Measurements from ENCODE around the gene ANP32E. TPM values are rescaled to one million over a fixed set of nuclear protein-coding genes. Genes with fewer than 3 reads are reported as not detected.

The ANP32E gene
- total RNA-seq, 4 donors from 2014 or later = 15.1 to 44.9 (median 24.9) TPM

GRCh38 chr1:150171801-150172200 is 64.1 kb downstream of the ANP32E start:
- no peak for TF ChIP-seq POLR2A (IDR thresholded peaks at IDR 0.05)
- TF ChIP-seq, protein P1, sequence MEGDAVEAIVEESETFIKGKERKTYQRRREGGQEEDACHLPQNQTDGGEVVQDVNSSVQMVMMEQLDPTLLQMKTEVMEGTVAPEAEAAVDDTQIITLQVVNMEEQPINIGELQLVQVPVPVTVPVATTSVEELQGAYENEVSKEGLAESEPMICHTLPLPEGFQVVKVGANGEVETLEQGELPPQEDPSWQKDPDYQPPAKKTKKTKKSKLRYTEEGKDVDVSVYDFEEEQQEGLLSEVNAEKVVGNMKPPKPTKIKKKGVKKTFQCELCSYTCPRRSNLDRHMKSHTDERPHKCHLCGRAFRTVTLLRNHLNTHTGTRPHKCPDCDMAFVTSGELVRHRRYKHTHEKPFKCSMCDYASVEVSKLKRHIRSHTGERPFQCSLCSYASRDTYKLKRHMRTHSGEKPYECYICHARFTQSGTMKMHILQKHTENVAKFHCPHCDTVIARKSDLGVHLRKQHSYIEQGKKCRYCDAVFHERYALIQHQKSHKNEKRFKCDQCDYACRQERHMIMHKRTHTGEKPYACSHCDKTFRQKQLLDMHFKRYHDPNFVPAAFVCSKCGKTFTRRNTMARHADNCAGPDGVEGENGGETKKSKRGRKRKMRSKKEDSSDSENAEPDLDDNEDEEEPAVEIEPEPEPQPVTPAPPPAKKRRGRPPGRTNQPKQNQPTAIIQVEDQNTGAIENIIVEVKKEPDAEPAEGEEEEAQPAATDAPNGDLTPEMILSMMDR (IDR thresholded peaks at IDR 0.05 in 4 of 5, conservative IDR thresholded peaks at IDR 0.05 in 1 of 5) = no peak
- Histone ChIP-seq H3K36me3 (no peaks in the 10 kb centered on the region), H3K27me3 (no peaks in the 10 kb centered on the region), H3K9me3 (no peaks in the 10 kb centered on the region), H3K4me1 (no peaks in the 10 kb centered on the region), H3K27ac (no peak overlapping the region), H3K4me3 (no peak overlapping the region)
- ATAC-seq (no peak), DNase-seq (no peak)
- in situ Hi-C loops (cut with MboI; ENCODE audit: low sequenced_read_pairs in 4 of 4) (loop anchor here in 2 of 4 donors (5.0 to 10.0 kb wide), 2 partner anchors 97 to 210 kb away; no protein-coding TSS in a partner anchor), intact Hi-C loops (cut with DNase I; ENCODE audit: low total_unique reads) (no loop called here)

DNA sequence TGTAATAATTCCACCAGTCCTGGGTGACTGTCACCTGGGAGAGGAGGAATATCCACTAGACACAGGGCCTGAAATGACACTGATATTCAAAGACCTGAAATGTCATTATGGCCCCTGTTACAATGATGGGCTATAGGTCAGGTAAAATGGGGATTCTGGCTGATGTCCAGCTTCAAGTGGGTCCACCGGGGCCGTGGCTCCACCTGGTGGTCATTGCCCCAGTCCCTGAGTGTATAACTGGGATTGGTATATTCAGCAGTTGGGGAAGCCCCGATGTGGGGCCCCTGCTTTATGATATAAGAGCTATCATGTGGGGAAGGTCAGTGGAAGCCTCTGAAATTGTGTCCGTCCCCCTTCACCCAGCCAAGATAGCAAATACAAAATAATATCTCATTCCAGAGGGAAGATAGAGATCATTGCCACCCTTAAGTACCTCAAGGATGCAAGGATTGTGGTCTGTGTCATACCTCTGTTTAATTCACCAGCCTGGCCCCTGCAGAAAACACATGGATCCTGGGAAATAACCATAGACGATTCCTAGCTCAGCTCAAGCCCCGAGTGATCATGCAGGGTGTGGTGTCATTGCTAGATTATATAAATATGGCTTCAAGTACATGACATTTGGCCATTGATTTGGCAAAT is 66.8 kb downstream of the ANP32E start:
- no peak overlapping the region for H3K4me3 ChIP-seq
- H3K27ac ChIP-seq = no peak overlapping the region
- H3K4me1 ChIP-seq = peaks cover 0 to under 1% of the 10 kb centered on the region in 2 donors
- no peaks in the 10 kb centered on the region for H3K27me3 ChIP-seq
- intact Hi-C loops (cut with DNase I; ENCODE audit: low total_unique reads) (loop anchor here (1.0 to 5.0 kb wide), 3 partner anchors 77 to 206 kb away; no protein-coding TSS in a partner anchor), in situ Hi-C loops (cut with MboI; ENCODE audit: low sequenced_read_pairs in 4 of 4) (loop anchor here in 3 of 4 donors (5.0 kb wide), 2 partner anchors 92 to 97 kb away; no protein-coding TSS in a partner anchor)
- TF ChIP-seq POLR2A (IDR thresholded peaks at IDR 0.05) = no peak
- TF ChIP-seq, protein P1 (IDR thresholded peaks at IDR 0.05 in 4 of 5, conservative IDR thresholded peaks at IDR 0.05 in 1 of 5) = peak; percentile 73 to 86 (median 84)
- ATAC-seq (peak; percentile 60 to 62), DNase-seq (peak; percentile 36 to 61)
- no peaks in the 10 kb centered on the region for H3K36me3 ChIP-seq
- H3K9me3 ChIP-seq = no peaks in the 10 kb centered on the region

Other genes starting within 250 kb of the ANP32E start
- gene OTUD7B, start 225.4 kb downstream of the ANP32E start, total RNA-seq = 10 to 100 TPM; 27.2 to 51.3 (median 43.6) TPM
- gene VPS45, start 168.3 kb downstream of the ANP32E start, total RNA-seq = 10 to 100 TPM; 17.0 to 30.3 (median 24.7) TPM
- gene PLEKHO1, start 86.2 kb downstream of the ANP32E start, total RNA-seq = 10 to 100 TPM; 24.3 to 57.7 (median 40.4) TPM
- 1 to 10 TPM in 1 of 4 donors, under 1 TPM in 2, not detected in 1; 0.20 to 3.8 (median 0.31) TPM for gene CA14, start 21.7 kb upstream of the ANP32E start, total RNA-seq
- 10 to 100 TPM; 41.2 to 63.8 (median 54.9) TPM for gene APH1A, start 32.9 kb upstream of the ANP32E start, total RNA-seq
- 1 to 10 TPM; 1.8 to 5.7 (median 4.8) TPM for gene C1orf54, start 36.7 kb upstream of the ANP32E start, total RNA-seq
- 10 to 100 TPM in 3 of 4 donors, 1 to 10 TPM in 1; 8.2 to 15.8 (median 11.7) TPM for gene CIART, start 46.4 kb upstream of the ANP32E start, total RNA-seq
- 10 to 100 TPM; 27.8 to 46.3 (median 31.5) TPM for gene MRPS21, start 57.7 kb upstream of the ANP32E start, total RNA-seq
- 10 to 100 TPM; 15.6 to 25.0 (median 19.3) TPM for gene PRPF3, start 85.4 kb upstream of the ANP32E start, total RNA-seq
- gene RPRD2, start 128.0 kb upstream of the ANP32E start, total RNA-seq = 10 to 100 TPM; 18.0 to 28.0 (median 23.1) TPM